SK-N-SH (cell line): ENCODE measurements around the gene RABGGTB. TPM values are rescaled to one million over a fixed set of nuclear protein-coding genes. Genes with fewer than 3 reads are reported as not detected.
"Not testable (repeated sequence)": the region's sequence is repeated elsewhere in the genome, so short reads cannot be mapped to it uniquely, and the experiment has no call there.

Experiments
- CTCF ChIA-PET: fragments of 300-600, 350-600 bp; formaldehyde crosslinking; extraction: SDS; loops from one replicate; lab custom pipeline; 2021; lab: Yijun Ruan, JAX
- POLR2A ChIA-PET: fragments of 350-600 bp; sonication (Branson Sonifier 250); formaldehyde crosslinking; extraction: SDS; loops from one replicate; lab custom pipeline; 2020; ENCODE audit warnings: antibody characterized with exemption, inconsistent platforms; lab: Yijun Ruan, JAX
- DNase-seq: peaks from one replicate; pipeline ENCODE4 v3.0.0; 2012
- H2AFZ ChIP-seq: fragments of 200-600 bp; sonication (generic); 2 replicates; pipeline ENCODE4 v1.8.1; 2016; ENCODE audit warnings: antibody characterized with exemption, mild to moderate bottlenecking, low read depth
- H3F3A ChIP-seq: fragments of 200-600 bp; sonication (generic); replicated peaks from 2 replicates; pipeline ENCODE3; 2016; ENCODE audit warnings: antibody characterized with exemption, mild to moderate bottlenecking; ENCODE audit not compliant: insufficient read depth
- H3K27ac ChIP-seq, 2 experiments: fragments of 200-500 bp in 1 of 2; fragments of 200-600 bp in 1 of 2; sonication (Bioruptor generic) in 1 of 2; sonication (generic), shearing (Covaris generic) in 1 of 2; 2 replicates each; pipeline versions ENCODE4 v1.5.1 to v1.6.1; 2014 to 2016; ENCODE audit warnings: low read depth in 2 of 2, inconsistent platforms in 1 of 2, low read length in 1 of 2, mild to moderate bottlenecking in 1 of 2, mixed read lengths in 1 of 2
- H3K27me3 ChIP-seq: fragments of 200-600 bp; sonication (generic), shearing (Covaris generic); 2 replicates; pipeline ENCODE4 v1.6.1; 2016; ENCODE audit warnings: mixed run types; ENCODE audit not compliant: insufficient read depth
- H3K36me3 ChIP-seq, 2 experiments: fragments of 200-500 bp in 1 of 2; fragments of 200-600 bp in 1 of 2; sonication (Bioruptor generic) in 1 of 2; sonication (generic) in 1 of 2; replicated peaks in 1 of 2; 2 replicates each; pipeline versions ENCODE3 to v1.5.1; 2014 to 2016; ENCODE audit warnings: low read length in 1 of 2, mild to moderate bottlenecking in 1 of 2; ENCODE audit not compliant: insufficient read depth in 2 of 2, control insufficient read depth in 1 of 2
- H3K4me1 ChIP-seq, 2 experiments: fragments of 200-500 bp in 1 of 2; fragments of 200-600 bp in 1 of 2; sonication (Bioruptor generic) in 1 of 2; sonication (generic), shearing (Covaris generic) in 1 of 2; 2 replicates each; pipeline versions ENCODE4 v1.5.1 to v1.6.1; 2014 to 2016; ENCODE audit warnings: low read depth in 1 of 2, low read length in 1 of 2, mixed run types in 1 of 2; ENCODE audit not compliant: insufficient read depth in 2 of 2, control insufficient read depth in 1 of 2
- H3K4me2 ChIP-seq: fragments of 200-600 bp; sonication (generic), shearing (Covaris generic); 2 replicates; pipeline ENCODE4 v1.6.1; 2017; ENCODE audit warnings: mixed run types
- H3K4me3 ChIP-seq, 2 experiments: fragments of 200-500 bp in 1 of 2; fragments of 200-600 bp in 1 of 2; sonication (Bioruptor generic) in 1 of 2; sonication (generic), shearing (Covaris generic) in 1 of 2; 2 replicates each; pipeline versions ENCODE4 v1.5.1 to v1.8.1; 2014 to 2016; ENCODE audit warnings: low read depth in 2 of 2, inconsistent platforms in 1 of 2, low read length in 1 of 2, mild to moderate bottlenecking in 1 of 2, mixed read lengths in 1 of 2, moderate library complexity in 1 of 2
- H3K79me2 ChIP-seq: fragments of 200-600 bp; sonication (generic); 2 replicates; pipeline ENCODE4 v1.8.1; 2017; ENCODE audit warnings: mild to moderate bottlenecking; ENCODE audit not compliant: insufficient read depth
- H3K9ac ChIP-seq: fragments of 200-600 bp; sonication (generic); 2 replicates; pipeline ENCODE4 v1.6.1; 2017; ENCODE audit warnings: mixed run types
- H3K9me2 ChIP-seq: fragments of 200-600 bp; sonication (generic); 2 replicates; pipeline ENCODE4 v1.6.1; 2017; ENCODE audit warnings: mixed run types
- H3K9me3 ChIP-seq: fragments of 200-600 bp; sonication (generic); 2 replicates; pipeline ENCODE4 v1.6.1; 2017; ENCODE audit warnings: mixed run types, mild to moderate bottlenecking, moderate library complexity
- H4K20me1 ChIP-seq: fragments of 200-600 bp; sonication (generic); 2 replicates; pipeline ENCODE4 v1.6.1; 2017; ENCODE audit warnings: mild to moderate bottlenecking, mixed run types; ENCODE audit not compliant: insufficient read depth
- CHD2 ChIP-seq: fragments of 150-350 bp; IDR thresholded peaks from 2 replicates; pipeline ENCODE4 v1.6.1; 2018; ENCODE audit warnings: low read length; ENCODE audit not compliant: partially characterized antibody
- EP300 ChIP-seq, 2 experiments: IDR thresholded peaks; 2 replicates each; pipeline versions ENCODE4 v1.4.0 to v1.6.1; 2012; ENCODE audit warnings: borderline replicate concordance in 1 of 2, low read depth in 1 of 2, low read length in 1 of 2
- EZH2phosphoT487 ChIP-seq: fragments of 200-600 bp; sonication (generic); IDR thresholded peaks from 2 replicates; pipeline ENCODE4 v1.6.1; 2017; ENCODE audit warnings: low read depth, mixed run types, mild to moderate bottlenecking, antibody characterized with exemption, moderate library complexity, borderline replicate concordance
- FOSL2 ChIP-seq: IDR thresholded peaks from 2 replicates; pipeline ENCODE4 v1.4.0; 2012; ENCODE audit warnings: low read depth, mild to moderate bottlenecking, moderate library complexity, borderline replicate concordance
- JUND ChIP-seq: IDR thresholded peaks from 2 replicates; pipeline ENCODE4 v1.4.0; 2012
- NRF1 ChIP-seq: IDR thresholded peaks from 2 replicates; pipeline ENCODE4 v1.6.1; 2012; ENCODE audit warnings: low read depth, mild to moderate bottlenecking, low read length
- RFX5 ChIP-seq: IDR thresholded peaks from 2 replicates; pipeline ENCODE4 v1.6.1; 2012; ENCODE audit warnings: mild to moderate bottlenecking, improper control_type of control experiment, low read length
- SMC3 ChIP-seq: IDR thresholded peaks from 2 replicates; pipeline ENCODE4 v1.6.1; 2012; ENCODE audit warnings: low read depth, low read length, improper control_type of control experiment
- TCF12 ChIP-seq: IDR thresholded peaks from 2 replicates; pipeline ENCODE4 v1.4.0; 2012
- WGBS: methylation state at CpG from one replicate; pipeline ENCODE4 v1.1.6; 2017; ENCODE audit warnings: low lambda C conversion rate; 5-methylcytosine and 5-hydroxymethylcytosine counted together
- polyA plus RNA-seq, 3 experiments: library from polyadenylated mRNA; depleted of rRNA; stranded (reverse); fragments of >200 nt; gene quantifications; 2 replicates each; pipeline ENCODE4 v1.2.3, GENCODE V29; 2012
- TF ChIP-seq, protein P1 (sequence below): fragments of 150-350 bp; IDR thresholded peaks from 2 replicates; pipeline ENCODE4 v1.6.1; 2016; ENCODE audit warnings: mild to moderate bottlenecking, low read depth, low read length
- TF ChIP-seq, protein P2 (sequence below): IDR thresholded peaks from 2 replicates; pipeline ENCODE4 v1.4.0; 2012; ENCODE audit warnings: low read depth, borderline replicate concordance
- TF ChIP-seq, protein P3 (sequence below): fragments of 200-600 bp; sonication (generic); IDR thresholded peaks from 2 replicates; pipeline ENCODE4 v1.6.1; 2017; ENCODE audit warnings: antibody characterized with exemption, mild to moderate bottlenecking, moderate library complexity

RABGGTB gene
- polyA plus RNA-seq, 1 of the 3 experiments (the other 2 are of a cell fraction) = 59.0 TPM

DNA sequence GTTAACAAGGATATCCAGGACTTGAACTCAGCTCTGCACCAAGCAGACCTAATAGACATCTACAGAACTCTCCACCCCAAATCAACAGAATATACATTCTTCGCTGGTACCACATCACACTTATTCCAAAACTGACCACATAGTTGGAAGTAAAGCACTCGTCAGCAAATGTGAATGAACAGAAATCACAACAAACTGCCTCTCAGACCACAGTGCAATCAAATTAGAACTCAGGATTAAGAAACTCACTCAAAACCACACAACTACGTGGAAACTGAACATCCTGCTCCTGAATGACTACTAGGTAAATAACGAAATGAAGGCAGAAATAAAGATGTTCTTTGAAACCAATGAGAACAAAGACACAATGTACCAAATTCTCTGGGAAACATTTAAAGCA, 5.9 kb upstream of the RABGGTB start:
- H3K4me3 ChIP-seq, H3K9me3 ChIP-seq, H3K4me1 ChIP-seq, POLR2A ChIA-PET, H3F3A ChIP-seq, H2AFZ ChIP-seq, H3K36me3 ChIP-seq, H3K27ac ChIP-seq, H3K9ac ChIP-seq, H3K27me3 ChIP-seq, DNase-seq, H3K4me2 ChIP-seq, CTCF ChIA-PET, H4K20me1 ChIP-seq, H3K9me2 ChIP-seq, H3K79me2 ChIP-seq: not testable (repeated sequence)
- WGBS = 49% methylated on average over 4 of the region's 4 CpGs

DNA sequence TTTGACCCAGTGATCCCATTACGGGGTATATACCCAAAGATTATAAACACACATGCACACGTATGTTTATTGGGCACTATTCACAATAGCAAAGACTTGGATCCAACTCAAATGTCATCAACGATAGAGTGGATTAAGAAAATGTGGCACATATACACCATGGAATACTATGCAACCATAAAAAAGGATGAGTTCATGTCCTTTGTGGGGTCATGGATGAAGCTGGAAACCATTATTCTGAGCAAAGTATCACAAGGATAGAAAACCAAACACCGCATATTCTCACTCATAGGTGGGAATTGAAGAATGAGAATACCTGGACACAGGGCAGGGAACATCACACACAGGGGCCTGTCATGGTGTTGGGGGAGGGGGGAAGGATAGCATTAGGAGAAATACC, 2.1 kb upstream of the RABGGTB start:
- H4K20me1 ChIP-seq = peaks cover 22% of the 10 kb centered on the region
- H3K9me3 ChIP-seq, H3K4me1 ChIP-seq, H3K27me3 ChIP-seq, CTCF ChIA-PET, H3K9ac ChIP-seq, H3K27ac ChIP-seq, H3F3A ChIP-seq, H3K4me2 ChIP-seq, H3K4me3 ChIP-seq, POLR2A ChIA-PET, H2AFZ ChIP-seq, H3K9me2 ChIP-seq, DNase-seq: not testable (repeated sequence)
- peaks cover 14 to 20% of the 10 kb centered on the region in 2 experiments for H3K36me3 ChIP-seq
- peaks cover 29% of the 10 kb centered on the region for H3K79me2 ChIP-seq
- WGBS = 83% methylated on average over 4 of the region's 4 CpGs

DNA sequence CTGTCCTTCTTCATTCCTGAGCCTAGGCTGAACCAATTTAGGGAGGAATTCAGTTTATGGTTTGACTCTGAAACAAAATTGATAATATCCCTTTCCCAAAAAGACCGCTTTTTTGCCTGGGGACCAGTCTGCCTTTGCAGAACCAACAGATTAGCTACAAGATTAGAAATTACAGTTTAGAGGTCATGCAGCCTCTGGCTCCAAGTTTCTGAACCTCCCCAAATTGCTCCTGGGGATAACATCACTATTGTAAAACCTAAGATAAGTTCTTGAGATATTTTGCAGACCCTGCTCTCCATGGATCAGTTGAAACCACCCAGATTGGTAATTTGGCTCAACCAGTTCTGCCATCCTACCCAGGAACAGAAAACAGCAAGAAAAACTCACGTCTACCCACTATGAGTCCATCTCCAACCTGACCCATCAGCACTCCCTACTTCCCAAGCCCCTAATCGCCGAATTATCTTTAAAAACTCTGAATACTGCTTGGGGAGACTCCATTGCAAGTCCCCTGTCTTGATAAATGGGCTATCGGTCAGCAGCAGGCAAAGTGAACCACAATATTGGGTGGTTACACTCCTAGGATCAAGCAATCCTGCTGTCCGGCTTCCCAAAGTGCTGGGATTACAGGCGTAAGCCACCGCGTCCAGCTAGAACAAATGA, 605 bp upstream of the RABGGTB start:
- Histone ChIP-seq H2AFZ (peak overlapping the region; percentile 91), H3K36me3 (peaks cover 29 to 34% of the 10 kb centered on the region in 2 experiments), H4K20me1 (peaks cover 38% of the 10 kb centered on the region), H3K27me3 (no peaks in the 10 kb centered on the region), H3K9me3 (no peaks in the 10 kb centered on the region), H3K4me2 (peak overlapping the region; percentile 78), H3K27ac (peak overlapping the region; percentile 66 to 92), H3K9ac (peak overlapping the region; percentile 92), H3K9me2 (no peaks in the 10 kb centered on the region), H3F3A (peaks cover 21% of the 10 kb centered on the region), H3K4me3 (peak overlapping the region; percentile 62 to 74), H3K4me1 (peaks cover 4 to 8% of the 10 kb centered on the region in 2 experiments; a peak in 3 of 4 replicates), H3K79me2 (peaks cover 44% of the 10 kb centered on the region)
- CTCF ChIA-PET = interaction anchor here (1.2 kb wide), 1 partner anchor 520 kb away, joined by 3 read pairs; no protein-coding TSS in a partner anchor
- TF ChIP-seq, protein P1, sequence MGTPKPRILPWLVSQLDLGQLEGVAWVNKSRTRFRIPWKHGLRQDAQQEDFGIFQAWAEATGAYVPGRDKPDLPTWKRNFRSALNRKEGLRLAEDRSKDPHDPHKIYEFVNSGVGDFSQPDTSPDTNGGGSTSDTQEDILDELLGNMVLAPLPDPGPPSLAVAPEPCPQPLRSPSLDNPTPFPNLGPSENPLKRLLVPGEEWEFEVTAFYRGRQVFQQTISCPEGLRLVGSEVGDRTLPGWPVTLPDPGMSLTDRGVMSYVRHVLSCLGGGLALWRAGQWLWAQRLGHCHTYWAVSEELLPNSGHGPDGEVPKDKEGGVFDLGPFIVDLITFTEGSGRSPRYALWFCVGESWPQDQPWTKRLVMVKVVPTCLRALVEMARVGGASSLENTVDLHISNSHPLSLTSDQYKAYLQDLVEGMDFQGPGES = no peak
- no peak for TF ChIP-seq SMC3
- no peak for TF ChIP-seq EP300 (IDR thresholded peaks at IDR 0.05; ENCODE audit: borderline replicate concordance in 1 of 2, low read depth in 1 of 2, low read length in 1 of 2)
- no peak for TF ChIP-seq FOSL2
- TF ChIP-seq NRF1 = no peak
- no peak for TF ChIP-seq CHD2
- TF ChIP-seq, protein P2, sequence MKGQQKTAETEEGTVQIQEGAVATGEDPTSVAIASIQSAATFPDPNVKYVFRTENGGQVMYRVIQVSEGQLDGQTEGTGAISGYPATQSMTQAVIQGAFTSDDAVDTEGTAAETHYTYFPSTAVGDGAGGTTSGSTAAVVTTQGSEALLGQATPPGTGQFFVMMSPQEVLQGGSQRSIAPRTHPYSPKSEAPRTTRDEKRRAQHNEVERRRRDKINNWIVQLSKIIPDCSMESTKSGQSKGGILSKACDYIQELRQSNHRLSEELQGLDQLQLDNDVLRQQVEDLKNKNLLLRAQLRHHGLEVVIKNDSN = no peak
- TF ChIP-seq, protein P3, sequence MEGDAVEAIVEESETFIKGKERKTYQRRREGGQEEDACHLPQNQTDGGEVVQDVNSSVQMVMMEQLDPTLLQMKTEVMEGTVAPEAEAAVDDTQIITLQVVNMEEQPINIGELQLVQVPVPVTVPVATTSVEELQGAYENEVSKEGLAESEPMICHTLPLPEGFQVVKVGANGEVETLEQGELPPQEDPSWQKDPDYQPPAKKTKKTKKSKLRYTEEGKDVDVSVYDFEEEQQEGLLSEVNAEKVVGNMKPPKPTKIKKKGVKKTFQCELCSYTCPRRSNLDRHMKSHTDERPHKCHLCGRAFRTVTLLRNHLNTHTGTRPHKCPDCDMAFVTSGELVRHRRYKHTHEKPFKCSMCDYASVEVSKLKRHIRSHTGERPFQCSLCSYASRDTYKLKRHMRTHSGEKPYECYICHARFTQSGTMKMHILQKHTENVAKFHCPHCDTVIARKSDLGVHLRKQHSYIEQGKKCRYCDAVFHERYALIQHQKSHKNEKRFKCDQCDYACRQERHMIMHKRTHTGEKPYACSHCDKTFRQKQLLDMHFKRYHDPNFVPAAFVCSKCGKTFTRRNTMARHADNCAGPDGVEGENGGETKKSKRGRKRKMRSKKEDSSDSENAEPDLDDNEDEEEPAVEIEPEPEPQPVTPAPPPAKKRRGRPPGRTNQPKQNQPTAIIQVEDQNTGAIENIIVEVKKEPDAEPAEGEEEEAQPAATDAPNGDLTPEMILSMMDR = no peak
- no peak for TF ChIP-seq JUND
- no peak for TF ChIP-seq RFX5
- no peak for TF ChIP-seq EZH2phosphoT487
- no peak for TF ChIP-seq TCF12
- POLR2A ChIA-PET = interaction anchor here (0.5 to 1.6 kb wide), 5 partner anchors 10 to 339 kb away, joined by 3 to 8 read pairs (median 3); partner anchors contain the start of genes ACADM and MSH4
- 14% methylated on average over 9 of the region's 9 CpGs for WGBS
- DNase-seq = no peak
